Subcutaneous abdominal adipose tissue (tissue), 5 donors: ENCODE results near the gene CRLF2.
"Not testable (repeated sequence)": the region's sequence is repeated elsewhere in the genome, so short reads cannot be mapped to it uniquely, and the experiment has no call there.

Source experiments
- H3K27ac ChIP-seq: one replicate; pipeline ENCODE4 v1.7.0; 2013; ENCODE audit warnings: low read depth, mild to moderate bottlenecking, inconsistent platforms, low read length, moderate library complexity
- H3K27me3 ChIP-seq, 5 donors: one replicate each; pipeline ENCODE4 v1.7.0; 2013; ENCODE audit warnings: low read length in 5 of 5, inconsistent platforms in 1 of 5; ENCODE audit not compliant: control insufficient read depth in 5 of 5, insufficient read depth in 4 of 5
- H3K36me3 ChIP-seq, 5 donors: one replicate each; pipeline ENCODE4 v1.7.0; 2013; ENCODE audit warnings: low read length in 5 of 5; ENCODE audit not compliant: control insufficient read depth in 5 of 5, insufficient read depth in 5 of 5
- H3K4me1 ChIP-seq, 5 donors: one replicate each; pipeline ENCODE4 v1.7.0; 2013; ENCODE audit warnings: low read length in 5 of 5, mild to moderate bottlenecking in 3 of 5, moderate library complexity in 1 of 5; ENCODE audit not compliant: control insufficient read depth in 5 of 5, insufficient read depth in 5 of 5
- H3K4me3 ChIP-seq, 5 donors: one replicate each; pipeline ENCODE4 v1.7.0; 2013; ENCODE audit warnings: low read length in 5 of 5, low read depth in 1 of 5
- H3K9ac ChIP-seq, 5 donors: one replicate each; pipeline ENCODE4 v1.7.0; 2013; ENCODE audit warnings: low read length in 5 of 5, mild to moderate bottlenecking in 4 of 5, moderate library complexity in 3 of 5
- H3K9me3 ChIP-seq, 5 donors: one replicate each; pipeline ENCODE4 v1.7.0; 2013; ENCODE audit warnings: low read length in 5 of 5; ENCODE audit not compliant: control insufficient read depth in 5 of 5
- donor health status: healthy.
- donor health status: healthy.
- donor health status: healthy.
- donor health status: healthy.
- donor health status: healthy.

Gene CRLF2

GRCh38 chrX:1240551-1240950 is 28.1 kb upstream of the CRLF2 start:
- not testable (repeated sequence) for H3K9me3 ChIP-seq, H3K27ac ChIP-seq, H3K36me3 ChIP-seq, H3K27me3 ChIP-seq, H3K4me3 ChIP-seq, H3K4me1 ChIP-seq, H3K9ac ChIP-seq

GRCh38 chrX:1239681-1240142 is 27.3 kb upstream of the CRLF2 start:
- Histone ChIP-seq H3K36me3 (no peaks in the 10 kb centered on the region), H3K9me3 (no peaks in the 10 kb centered on the region), H3K27ac (no peak overlapping the region), H3K9ac (no peak overlapping the region), H3K4me1 (no peaks in the 10 kb centered on the region), H3K27me3 (no peaks in the 10 kb centered on the region), H3K4me3 (no peak overlapping the region)

GRCh38 chrX:1231850-1232465 is 19.5 kb upstream of the CRLF2 start:
- H3K4me3 ChIP-seq: no peak overlapping the region
- H3K9me3 ChIP-seq: no peaks in the 10 kb centered on the region
- H3K4me1 ChIP-seq: no peaks in the 10 kb centered on the region
- H3K27me3 ChIP-seq: no peaks in the 10 kb centered on the region
- no peak overlapping the region for H3K27ac ChIP-seq
- no peak overlapping the region for H3K9ac ChIP-seq
- no peaks in the 10 kb centered on the region for H3K36me3 ChIP-seq

GRCh38 chrX:1228101-1228500 is 15.7 kb upstream of the CRLF2 start:
- H3K27me3 ChIP-seq, H3K36me3 ChIP-seq, H3K27ac ChIP-seq, H3K9ac ChIP-seq, H3K4me1 ChIP-seq, H3K4me3 ChIP-seq: not testable (repeated sequence)
- H3K9me3 ChIP-seq: peaks cover 3 to 16% (median 7%) of the 10 kb centered on the region in 5 donors

GRCh38 chrX:1226249-1226648 is 13.8 kb upstream of the CRLF2 start:
- no peak overlapping the region for H3K4me3 ChIP-seq
- H3K9me3 ChIP-seq: peaks cover 5 to 24% (median 11%) of the 10 kb centered on the region in 5 donors
- H3K27ac ChIP-seq: no peak overlapping the region
- H3K9ac ChIP-seq: no peak overlapping the region
- no peaks in the 10 kb centered on the region for H3K27me3 ChIP-seq
- H3K36me3 ChIP-seq: no peaks in the 10 kb centered on the region
- no peaks in the 10 kb centered on the region for H3K4me1 ChIP-seq

- H3K36me3 ChIP-seq: no peaks in the 10 kb centered on the region
- no peak overlapping the region for H3K27ac ChIP-seq
- no peak overlapping the region for H3K9ac ChIP-seq
- H3K9me3 ChIP-seq: peaks cover 5 to 24% (median 11%) of the 10 kb centered on the region in 5 donors
- H3K27me3 ChIP-seq: no peaks in the 10 kb centered on the region
- H3K4me1 ChIP-seq: no peaks in the 10 kb centered on the region
- H3K4me3 ChIP-seq: no peak overlapping the region
These were observed 12.5 kb upstream of the CRLF2 start for GRCh38 chrX:1224954-1225353.

GRCh38 chrX:1223242-1223600 is 10.8 kb upstream of the CRLF2 start:
- H3K4me3 ChIP-seq: peak overlapping the region in 1 of 5 donors; percentile 27
- no peak overlapping the region for H3K9ac ChIP-seq
- no peaks in the 10 kb centered on the region for H3K4me1 ChIP-seq
- peaks cover 0 to 2% (median 0%) of the 10 kb centered on the region in 5 donors for H3K27me3 ChIP-seq
- peaks cover 5 to 24% (median 11%) of the 10 kb centered on the region in 5 donors for H3K9me3 ChIP-seq
- no peaks in the 10 kb centered on the region for H3K36me3 ChIP-seq
- H3K27ac ChIP-seq: no peak overlapping the region

- no peaks in the 10 kb centered on the region for H3K36me3 ChIP-seq
- no peak overlapping the region for H3K27ac ChIP-seq
- peaks cover 0 to 2% (median 0%) of the 10 kb centered on the region in 5 donors for H3K27me3 ChIP-seq
- no peak overlapping the region for H3K9ac ChIP-seq
- peaks cover 5 to 24% (median 11%) of the 10 kb centered on the region in 5 donors for H3K9me3 ChIP-seq
- no peak overlapping the region for H3K4me3 ChIP-seq
- no peaks in the 10 kb centered on the region for H3K4me1 ChIP-seq
These were observed 10.2 kb upstream of the CRLF2 start for GRCh38 chrX:1222531-1223241.

GRCh38 chrX:1221296-1221845 is 8.9 kb upstream of the CRLF2 start:
- Histone ChIP-seq H3K36me3 (no peaks in the 10 kb centered on the region), H3K4me1 (no peaks in the 10 kb centered on the region), H3K4me3 (no peak overlapping the region), H3K27me3 (peaks cover 0 to 3% (median 0%) of the 10 kb centered on the region in 5 donors), H3K9ac (no peak overlapping the region), H3K9me3 (peaks cover 5 to 20% (median 11%) of the 10 kb centered on the region in 5 donors), H3K27ac (no peak overlapping the region)

- Histone ChIP-seq H3K36me3 (no peaks in the 10 kb centered on the region), H3K27me3 (peaks cover 0 to 3% (median 2%) of the 10 kb centered on the region in 5 donors), H3K27ac (no peak overlapping the region), H3K4me1 (no peaks in the 10 kb centered on the region), H3K9ac (no peak overlapping the region), H3K9me3 (peaks cover 4 to 10% (median 6%) of the 10 kb centered on the region in 5 donors), H3K4me3 (no peak overlapping the region)
These were observed 5.8 kb upstream of the CRLF2 start for GRCh38 chrX:1218286-1218685.
